ENCODE data around the gene SH3RF3.
"Not testable (repeated sequence)": the region's sequence is repeated elsewhere in the genome, so short reads cannot be mapped to it uniquely, and the experiment has no call there.

GRCh38 chr2:109120686-109121085 lies 8.3 kb upstream of the SH3RF3 start:
- TF ChIP-seq YY1 (IDR thresholded peaks at IDR 0.05; ENCODE audit: insufficient read depth, insufficient read length); SUZ12 (IDR thresholded peaks at IDR 0.05; ENCODE audit: extremely low read depth, insufficient read depth, insufficient read length): not testable (repeated sequence)

Measured in NT2/D1 (cell line).